GM19452 (cell line): ENCODE measurements around the gene IDUA.

Experiments used
- ATAC-seq: cut with Tn5 transposase; IDR thresholded peaks from one replicate; pipeline ENCODE4 v1.9.1; 2021; ENCODE audit not compliant: unreplicated experiment

The IDUA gene

GRCh38 chr4:955931-956381 is 30.9 kb upstream of the IDUA start:
- ATAC-seq, result no peak

GRCh38 chr4:956531-957230 is 30.2 kb upstream of the IDUA start:
- ATAC-seq, result no peak

GRCh38 chr4:957231-957580 is 29.6 kb upstream of the IDUA start:
- ATAC-seq, result no peak

GRCh38 chr4:957581-958313 is 29.1 kb upstream of the IDUA start:
- ATAC-seq, result no peak

GRCh38 chr4:958314-958665 is 28.6 kb upstream of the IDUA start:
- no peak for ATAC-seq

- no peak for ATAC-seq
Observed at GRCh38 chr4:958696-959337, 28.0 kb upstream of the IDUA start.

GRCh38 chr4:959338-960139 is 27.3 kb upstream of the IDUA start:
- no peak for ATAC-seq

- no peak for ATAC-seq
Observed at GRCh38 chr4:960140-960635, 26.7 kb upstream of the IDUA start.

GRCh38 chr4:960636-961350 is 26.1 kb upstream of the IDUA start:
- no peak for ATAC-seq

- ATAC-seq, result no peak
Observed at GRCh38 chr4:961351-962230, 25.3 kb upstream of the IDUA start.

GRCh38 chr4:962231-963208 is 24.3 kb upstream of the IDUA start:
- ATAC-seq, result no peak

GRCh38 chr4:963276-964225 is 23.3 kb upstream of the IDUA start:
- no peak for ATAC-seq

GRCh38 chr4:964346-965025 is 22.4 kb upstream of the IDUA start:
- ATAC-seq, result no peak

- no peak for ATAC-seq
Observed at GRCh38 chr4:965048-965765, 21.6 kb upstream of the IDUA start.

- no peak for ATAC-seq
Observed at GRCh38 chr4:965766-966134, 21.1 kb upstream of the IDUA start.
